GM12874 (cell line): Measurements from ENCODE around the gene TLL1.

Source experiments
- TF ChIP-seq, protein P1 (sequence below): IDR thresholded peaks from 2 replicates; pipeline ENCODE4 v1.5.1; 2011; ENCODE audit warnings: low read depth, mild to moderate bottlenecking, control low read depth, low read length, moderate library complexity; ENCODE audit not compliant: insufficient read depth

TLL1 gene

GRCh38 chr4:165970703-165971420, 97.8 kb downstream of the TLL1 start:
- TF ChIP-seq, protein P1, sequence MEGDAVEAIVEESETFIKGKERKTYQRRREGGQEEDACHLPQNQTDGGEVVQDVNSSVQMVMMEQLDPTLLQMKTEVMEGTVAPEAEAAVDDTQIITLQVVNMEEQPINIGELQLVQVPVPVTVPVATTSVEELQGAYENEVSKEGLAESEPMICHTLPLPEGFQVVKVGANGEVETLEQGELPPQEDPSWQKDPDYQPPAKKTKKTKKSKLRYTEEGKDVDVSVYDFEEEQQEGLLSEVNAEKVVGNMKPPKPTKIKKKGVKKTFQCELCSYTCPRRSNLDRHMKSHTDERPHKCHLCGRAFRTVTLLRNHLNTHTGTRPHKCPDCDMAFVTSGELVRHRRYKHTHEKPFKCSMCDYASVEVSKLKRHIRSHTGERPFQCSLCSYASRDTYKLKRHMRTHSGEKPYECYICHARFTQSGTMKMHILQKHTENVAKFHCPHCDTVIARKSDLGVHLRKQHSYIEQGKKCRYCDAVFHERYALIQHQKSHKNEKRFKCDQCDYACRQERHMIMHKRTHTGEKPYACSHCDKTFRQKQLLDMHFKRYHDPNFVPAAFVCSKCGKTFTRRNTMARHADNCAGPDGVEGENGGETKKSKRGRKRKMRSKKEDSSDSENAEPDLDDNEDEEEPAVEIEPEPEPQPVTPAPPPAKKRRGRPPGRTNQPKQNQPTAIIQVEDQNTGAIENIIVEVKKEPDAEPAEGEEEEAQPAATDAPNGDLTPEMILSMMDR, result no peak

DNA sequence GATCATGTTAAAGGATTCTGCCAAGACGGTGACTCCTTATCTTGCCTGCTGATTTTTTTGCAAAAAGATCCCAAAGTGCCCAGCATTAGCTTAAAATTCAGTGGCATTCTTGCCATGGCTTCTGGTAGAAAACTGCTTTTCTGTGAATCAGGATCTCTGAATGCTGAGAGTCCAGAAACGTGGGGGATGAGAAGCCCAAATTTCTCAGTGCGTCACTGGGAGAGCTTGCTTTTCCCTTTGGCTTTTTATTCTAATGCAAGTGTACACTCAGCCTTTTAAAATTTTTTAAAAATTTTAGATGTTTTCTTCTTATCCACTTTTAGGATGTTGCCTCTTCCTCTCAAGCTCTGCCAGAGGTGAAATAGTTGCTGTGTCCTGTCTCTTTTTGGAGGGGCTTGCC, 98.4 kb downstream of the TLL1 start:
- TF ChIP-seq, protein P1, result no peak

DNA sequence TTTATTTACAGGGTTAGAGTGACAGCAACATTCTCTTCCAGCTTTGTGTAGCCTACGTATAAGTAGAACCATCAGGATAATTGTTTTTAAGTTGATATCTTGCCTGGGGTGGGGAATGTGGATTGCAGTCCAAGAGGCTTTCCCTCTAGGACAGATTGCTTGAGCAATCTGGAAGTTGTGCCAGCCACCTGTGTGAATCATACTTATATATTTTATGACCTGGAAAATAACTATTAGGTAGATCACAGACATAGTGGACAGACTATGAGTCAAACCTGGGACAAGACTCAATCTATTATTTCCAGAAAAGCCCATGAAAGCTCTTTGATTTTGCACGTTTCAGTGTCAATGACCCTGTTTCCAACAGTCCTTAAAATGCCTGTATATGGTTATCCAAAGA, 98.9 kb downstream of the TLL1 start:
- TF ChIP-seq, protein P1, result no peak

DNA sequence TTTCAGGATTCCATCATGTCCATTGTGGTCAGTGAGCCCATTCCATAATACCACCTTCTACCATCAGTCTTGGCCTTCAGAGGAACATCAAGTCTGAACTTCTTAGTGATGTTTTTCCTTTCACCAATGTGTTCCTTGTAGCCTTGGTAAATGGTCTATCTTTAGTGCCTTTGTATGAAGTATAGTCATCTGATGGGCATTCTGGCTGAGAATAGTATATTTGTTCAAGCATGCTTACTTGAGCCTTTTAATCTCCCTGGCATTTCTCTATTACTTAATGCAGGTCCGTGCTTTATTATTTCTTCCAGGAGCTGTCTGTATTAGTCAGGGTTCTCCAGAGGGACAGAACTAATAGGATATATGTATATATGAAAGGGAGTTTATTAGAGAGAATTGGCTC, 99.7 kb downstream of the TLL1 start:
- TF ChIP-seq, protein P1, result no peak

GRCh38 chr4:165982934-165983333, 109.9 kb downstream of the TLL1 start:
- TF ChIP-seq, protein P1, result no peak

DNA sequence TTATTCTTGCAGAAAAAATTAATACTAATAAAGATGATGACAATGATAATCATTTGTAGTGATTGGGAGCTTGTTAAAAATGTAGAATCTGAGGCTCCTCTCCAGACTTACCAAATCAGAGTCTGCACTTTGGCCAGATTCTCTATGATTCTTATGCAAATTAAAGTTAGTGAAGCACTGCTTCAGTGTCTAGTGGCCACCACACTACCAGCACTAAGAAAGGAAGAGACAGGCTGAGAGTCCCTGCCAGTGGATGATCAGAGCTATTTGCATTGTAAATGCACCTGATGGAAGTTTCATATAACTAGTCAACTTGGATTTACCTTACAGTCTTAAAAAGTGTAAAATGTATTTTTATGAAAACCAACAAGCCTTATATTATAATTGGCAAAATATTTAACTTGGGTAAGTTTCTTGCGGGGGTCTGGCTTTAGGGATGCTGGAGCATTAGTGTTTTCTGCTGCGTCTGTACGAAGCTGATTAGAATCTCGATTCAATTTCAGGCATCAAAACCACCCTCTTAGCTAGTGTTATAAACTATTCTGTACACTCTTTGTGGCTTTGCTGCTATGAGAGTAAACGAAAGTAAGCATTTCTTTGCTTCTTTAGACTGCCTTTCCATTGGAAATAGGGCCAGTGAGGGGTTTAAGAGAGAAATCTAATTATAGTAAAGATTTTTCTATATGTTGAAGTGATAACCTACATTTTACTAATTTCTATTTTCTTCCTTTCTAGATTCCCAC, 114.1 kb downstream of the TLL1 start:
- TF ChIP-seq, protein P1, result no peak

DNA sequence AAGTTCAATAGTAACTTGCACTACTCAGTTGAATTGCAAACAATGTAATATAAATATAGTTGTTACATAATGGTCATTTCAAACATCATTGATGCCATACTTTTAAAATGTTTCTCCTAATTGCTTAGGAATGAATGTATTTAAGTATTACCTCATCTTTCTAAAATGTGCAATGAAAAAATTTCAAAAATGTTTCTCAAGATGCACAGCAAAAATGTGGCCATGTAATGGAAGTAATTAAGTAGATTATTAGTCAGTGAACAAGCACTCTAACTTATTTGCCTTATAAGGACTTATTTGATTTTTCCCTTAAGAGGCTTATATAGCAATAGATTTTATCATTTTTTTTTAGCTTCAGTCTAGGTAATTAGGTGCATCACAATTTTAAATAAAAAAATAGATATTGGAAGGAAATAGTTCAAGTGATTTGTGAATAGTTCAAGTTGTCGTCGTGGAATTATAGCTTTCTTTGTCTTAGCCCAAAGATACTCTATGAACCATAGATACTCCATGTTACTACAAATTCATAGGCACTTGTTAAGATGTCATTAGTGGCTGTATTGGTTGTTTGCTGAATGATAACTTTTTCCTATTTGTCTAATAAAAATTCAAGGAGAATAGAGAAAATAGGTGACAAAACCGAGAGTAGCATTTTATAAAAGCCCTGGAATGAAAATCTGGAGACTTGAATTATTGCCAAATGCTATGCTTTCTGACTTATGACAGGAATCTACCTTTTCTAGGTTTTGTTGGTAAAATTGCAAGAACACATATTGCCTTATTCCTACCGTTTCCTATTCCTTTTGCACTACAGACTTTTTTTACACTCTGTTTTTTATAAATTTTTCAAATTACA, 118.5 kb downstream of the TLL1 start:
- TF ChIP-seq, protein P1, result no peak
